Uterus (tissue), 4 donors: Measurements from ENCODE around the gene RTEL1. TPM values are rescaled to one million over a fixed set of nuclear protein-coding genes. Genes with fewer than 3 reads are reported as not detected.

Experiments used
- DNase-seq, 2 donors: peaks; one replicate each; pipeline ENCODE4 v3.0.0-alpha.2; 2019 to 2020
- H3K27ac ChIP-seq, 2 donors: fragments of 200-600 bp; sonication (generic); 1 replicate in 1 of 2; 2 replicates in 1 of 2; pipeline ENCODE4 v1.5.1; 2016 to 2018
- H3K27me3 ChIP-seq, 2 donors: fragments of 200-600 bp; sonication (generic); one replicate each; pipeline ENCODE4 v1.5.1; 2018 to 2019; ENCODE audit warnings: control low read depth in 1 of 2
- H3K36me3 ChIP-seq, 2 donors: fragments of 200-600 bp; sonication (generic); one replicate each; pipeline ENCODE4 v1.5.1; 2019; ENCODE audit warnings: control low read depth in 1 of 2
- H3K4me1 ChIP-seq, 2 donors: fragments of 200-600 bp; sonication (generic); one replicate each; pipeline ENCODE4 v1.5.1; 2018 to 2019; ENCODE audit warnings: control low read depth in 1 of 2
- H3K4me3 ChIP-seq, 2 donors: fragments of 200-600 bp; sonication (generic); 1 replicate in 1 of 2; 2 replicates in 1 of 2; pipeline ENCODE4 v1.5.1; 2018 to 2019; ENCODE audit warnings: mild to moderate bottlenecking in 1 of 2
- H3K9me3 ChIP-seq, 2 donors: fragments of 200-600 bp; sonication (generic); one replicate each; pipeline ENCODE4 v1.5.1; 2019; ENCODE audit warnings: control low read depth in 1 of 2
- POLR2A ChIP-seq, 2 donors: fragments of 450-650 bp; IDR thresholded peaks; one replicate each; pipeline ENCODE4 v1.6.1; 2016; ENCODE audit warnings: antibody characterized with exemption in 2 of 2, mild to moderate bottlenecking in 1 of 2, moderate library complexity in 1 of 2
- intact Hi-C: fragments of 100-400 bp; cut with DNase I; formaldehyde crosslinking; loops from one replicate; pipeline ENCODE4 v1.15.1; 2023; ENCODE audit warnings: low total_unique reads
- total RNA-seq, 4 donors: library from RNA; depleted of rRNA in 3 of 4; stranded (reverse); fragments of >200 nt in 3 of 4; gene quantifications; one replicate each; pipeline versions ENCODE4 v1.1.0 to v1.2.4, GENCODE V29; 2014 to 2023
- TF ChIP-seq, protein P1 (sequence below), 4 experiments: fragments of 200-600 bp in 2 of 4; fragments of 450-650 bp in 2 of 4; sonication (generic) in 2 of 4; IDR thresholded peaks; one replicate each; pipeline ENCODE4 v1.5.1; 2016 to 2019; ENCODE audit warnings: antibody characterized with exemption in 4 of 4, mild to moderate bottlenecking in 2 of 4, moderate library complexity in 1 of 4
- donor health status: DM: yes; HTN: yes; CAD: no.

RTEL1 gene
- total RNA-seq, 4 donors from 2014 or later, result 17.4 to 56.5 (median 26.6) TPM

DNA sequence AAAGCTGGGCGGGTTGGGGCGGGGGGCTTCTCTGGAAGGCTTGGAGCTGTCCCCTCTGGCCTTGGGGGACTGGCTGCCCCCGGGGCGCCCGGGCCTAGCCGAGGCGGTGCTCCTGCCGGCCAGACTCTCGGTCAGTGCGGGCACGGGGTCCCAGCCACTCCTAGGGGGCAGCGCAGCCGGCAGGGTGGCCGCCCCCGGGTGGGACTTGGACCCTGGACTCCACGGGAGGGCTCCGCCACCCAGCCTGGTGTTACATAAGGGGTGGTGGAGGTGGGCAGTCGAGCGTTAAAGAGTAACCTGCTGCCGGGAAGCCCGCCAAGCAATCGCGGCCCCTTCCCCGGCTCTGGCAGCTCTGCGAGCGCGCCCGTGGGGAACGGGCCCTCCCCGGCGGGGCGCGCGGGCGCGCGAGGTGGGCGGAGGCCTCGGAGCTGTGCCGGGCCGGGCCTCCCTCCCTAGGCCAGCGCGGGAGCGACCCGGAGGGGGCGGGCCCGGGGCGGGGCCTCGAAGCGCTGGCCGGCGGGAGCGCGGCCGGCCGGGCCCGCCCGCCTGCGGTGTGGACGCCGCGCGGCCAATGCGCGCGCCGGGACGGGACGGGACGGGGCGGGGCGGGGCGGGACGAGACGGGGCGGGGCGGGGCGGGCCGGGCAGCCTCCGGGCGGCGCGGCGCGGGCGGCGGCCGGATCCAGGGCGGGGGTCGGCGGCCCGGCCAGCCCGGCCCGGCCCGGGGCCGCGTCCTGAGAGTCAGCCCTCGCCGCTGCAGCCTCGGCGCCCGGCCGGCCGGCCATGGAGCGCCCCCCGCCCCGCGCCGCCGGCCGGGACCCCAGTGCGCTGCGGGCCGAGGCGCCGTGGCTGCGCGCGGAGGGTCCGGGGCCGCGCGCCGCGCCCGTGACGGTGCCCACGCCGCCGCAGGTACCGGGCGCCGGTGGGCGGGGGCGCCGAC lies 81.3 kb downstream of the RTEL1 start, which contains the start of gene SLC2A4RG:
Gene SLC2A4RG (plus strand): TSS at position 647 of the 940 bp plus-strand sequence. CDS start 137 bp downstream, at position 784.
- H3K9me3 ChIP-seq, result no peaks in the 10 kb centered on the region
- no peak for TF ChIP-seq POLR2A (IDR thresholded peaks at IDR 0.05)
- TF ChIP-seq, protein P1, sequence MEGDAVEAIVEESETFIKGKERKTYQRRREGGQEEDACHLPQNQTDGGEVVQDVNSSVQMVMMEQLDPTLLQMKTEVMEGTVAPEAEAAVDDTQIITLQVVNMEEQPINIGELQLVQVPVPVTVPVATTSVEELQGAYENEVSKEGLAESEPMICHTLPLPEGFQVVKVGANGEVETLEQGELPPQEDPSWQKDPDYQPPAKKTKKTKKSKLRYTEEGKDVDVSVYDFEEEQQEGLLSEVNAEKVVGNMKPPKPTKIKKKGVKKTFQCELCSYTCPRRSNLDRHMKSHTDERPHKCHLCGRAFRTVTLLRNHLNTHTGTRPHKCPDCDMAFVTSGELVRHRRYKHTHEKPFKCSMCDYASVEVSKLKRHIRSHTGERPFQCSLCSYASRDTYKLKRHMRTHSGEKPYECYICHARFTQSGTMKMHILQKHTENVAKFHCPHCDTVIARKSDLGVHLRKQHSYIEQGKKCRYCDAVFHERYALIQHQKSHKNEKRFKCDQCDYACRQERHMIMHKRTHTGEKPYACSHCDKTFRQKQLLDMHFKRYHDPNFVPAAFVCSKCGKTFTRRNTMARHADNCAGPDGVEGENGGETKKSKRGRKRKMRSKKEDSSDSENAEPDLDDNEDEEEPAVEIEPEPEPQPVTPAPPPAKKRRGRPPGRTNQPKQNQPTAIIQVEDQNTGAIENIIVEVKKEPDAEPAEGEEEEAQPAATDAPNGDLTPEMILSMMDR (IDR thresholded peaks at IDR 0.05), result no peak
- intact Hi-C loops, result no loop called here
- H3K36me3 ChIP-seq, result no peaks in the 10 kb centered on the region
- peaks cover 0 to 30% of the 10 kb centered on the region in 2 donors for H3K4me1 ChIP-seq
- peak; percentile 72 to 85 for DNase-seq
- H3K4me3 ChIP-seq, result peak within 1 kb of the TSS; percentile 55 to 77
- H3K27ac ChIP-seq, result peak within 1 kb of the TSS; percentile 88 to 94
- no peaks in the 10 kb centered on the region for H3K27me3 ChIP-seq

GRCh38 chr20:63740070-63740626 lies 82.0 kb downstream of the RTEL1 start:
- intact Hi-C loops, result no loop called here
- peaks cover 0 to 30% of the 10 kb centered on the region in 2 donors for H3K4me1 ChIP-seq

GRCh38 chr20:63740627-63741353 lies 82.7 kb downstream of the RTEL1 start:
- intact Hi-C loops, result no loop called here

More at GRCh38 chr20:63740070-63740626, 82.0 kb downstream of the RTEL1 start:
- DNase-seq, result peak; percentile 43 to 75
- H3K27ac ChIP-seq, result peak overlapping the region; percentile 88 to 92
- H3K36me3 ChIP-seq, result no peaks in the 10 kb centered on the region
- no peak for TF ChIP-seq POLR2A (IDR thresholded peaks at IDR 0.05)
- TF ChIP-seq, protein P1 (IDR thresholded peaks at IDR 0.05), result no peak
- no peaks in the 10 kb centered on the region for H3K9me3 ChIP-seq
- H3K4me3 ChIP-seq, result peak overlapping the region; percentile 55 to 77
- no peaks in the 10 kb centered on the region for H3K27me3 ChIP-seq

GRCh38 chr20:63741354-63741675 lies 83.2 kb downstream of the RTEL1 start:
- Histone ChIP-seq H3K4me1 (peaks cover 0 to 30% of the 10 kb centered on the region in 2 donors), H3K4me3 (peak overlapping the region; percentile 55 to 77), H3K27ac (peak overlapping the region; percentile 88 to 92), H3K36me3 (no peaks in the 10 kb centered on the region), H3K9me3 (no peaks in the 10 kb centered on the region), H3K27me3 (no peaks in the 10 kb centered on the region)
- DNase-seq, result no peak
- intact Hi-C loops, result no loop called here
- TF ChIP-seq, protein P1 (IDR thresholded peaks at IDR 0.05), result no peak
- no peak for TF ChIP-seq POLR2A (IDR thresholded peaks at IDR 0.05)

More at GRCh38 chr20:63740627-63741353, 82.7 kb downstream of the RTEL1 start:
- DNase-seq, result peak; percentile 96 to 98
- Histone ChIP-seq H3K27me3 (no peaks in the 10 kb centered on the region), H3K4me1 (peaks cover 0 to 30% of the 10 kb centered on the region in 2 donors), H3K27ac (peak overlapping the region; percentile 88 to 92), H3K36me3 (no peaks in the 10 kb centered on the region), H3K4me3 (peak overlapping the region; percentile 55 to 77), H3K9me3 (no peaks in the 10 kb centered on the region)
- TF ChIP-seq, protein P1 (IDR thresholded peaks at IDR 0.05), result peak; percentile 22 to 49 (median 36)
- peak in 1 of 2 donors; percentile 51 for TF ChIP-seq POLR2A (IDR thresholded peaks at IDR 0.05)
